K562 (cell line): ENCODE results near the gene NUAK1. TPM values are rescaled to one million over a fixed set of nuclear protein-coding genes. Genes with fewer than 3 reads are reported as not detected.
A peak's percentile ranks its signal among the peaks of the same experiment; 100 is the strongest.

Experiments used
- ATAC-seq: fragments of 200-7000 bp; cut with Tn5 transposase; 3 replicates; pipeline ENCODE4 v1.9.1; 2020; ENCODE audit warnings: moderate library complexity
- BruUV-seq: library from RNA; stranded (reverse); fragments of 400-500 nt; replicated peaks from 2 replicates; lab custom pipeline; 2021; lab: Mats Ljungman, UMichigan
- CTCF ChIA-PET: fragments of 300-600 bp; formaldehyde crosslinking; extraction: SDS; loops from one replicate; lab custom pipeline; 2021; ENCODE audit warnings: low intra/inter-chr PET ratio; lab: Yijun Ruan, JAX
- POLR2A ChIA-PET: fragments of 300-600, 350-650 bp; sonication (Branson Sonifier 250); formaldehyde crosslinking; extraction: SDS; loops from one replicate; lab custom pipeline; 2021; ENCODE audit warnings: antibody characterized with exemption, inconsistent platforms; lab: Yijun Ruan, JAX
- DNase-seq, 4 experiments: peaks; one replicate each; pipeline versions ENCODE4 v3.0.0 to v3.0.0-alpha.2; 2011 to 2018; ENCODE audit warnings: low spot score in 3 of 4, mixed read lengths in 3 of 4; ENCODE audit errors: extremely low read depth in 1 of 4
- FAIRE-seq: peaks from 2 replicates; lab custom pipeline; 2011; peaks lifted over from hg19 to GRCh38; lab: Jason Lieb, UNC
- H2AFZ ChIP-seq: 2 replicates; pipeline ENCODE4 v1.6.0; 2011; ENCODE audit warnings: low read depth, low read length, control low read depth, inconsistent platforms
- H3K27ac ChIP-seq: fragments of 200-600 bp; 3 replicates; pipeline ENCODE4 v1.8.0; 2011; ENCODE audit warnings: low read depth, mild to moderate bottlenecking, control low read depth, inconsistent platforms, low read length, moderate library complexity, mixed read lengths; ENCODE audit errors: extremely low read depth
- H3K27me3 ChIP-seq, 2 experiments: fragments of 300-600 bp in 1 of 2; 2 replicates in 1 of 2; 3 replicates in 1 of 2; pipeline versions ENCODE4 v1.6.0 to v1.8.0; 2011; ENCODE audit warnings: inconsistent platforms in 2 of 2, low read length in 2 of 2, mild to moderate bottlenecking in 1 of 2, mixed read lengths in 1 of 2, moderate library complexity in 1 of 2; ENCODE audit not compliant: control insufficient read depth in 2 of 2, insufficient read depth in 2 of 2
- H3K36me3 ChIP-seq: fragments of 300-600 bp; 3 replicates; pipeline ENCODE4 v1.8.0; 2011; ENCODE audit warnings: mild to moderate bottlenecking, low read length, inconsistent platforms; ENCODE audit not compliant: control insufficient read depth, insufficient read depth
- H3K4me1 ChIP-seq, 2 experiments: fragments of 200-600 bp in 1 of 2; replicated peaks in 1 of 2; 2 replicates in 1 of 2; 3 replicates in 1 of 2; pipeline versions ENCODE4 v1.5.1 to v1.8.0; 2011; ENCODE audit warnings: inconsistent platforms in 2 of 2, low read length in 2 of 2, mild to moderate bottlenecking in 1 of 2, mixed read lengths in 1 of 2, moderate library complexity in 1 of 2; ENCODE audit not compliant: control insufficient read depth in 2 of 2, insufficient read depth in 2 of 2
- H3K4me2 ChIP-seq: 2 replicates; pipeline ENCODE4 v1.6.1; 2011; ENCODE audit warnings: low read length, control low read depth, inconsistent platforms, mixed read lengths; ENCODE audit not compliant: insufficient read depth
- H3K4me3 ChIP-seq: fragments of 200-600 bp; sonication (generic), shearing (Covaris generic); 2 replicates; pipeline ENCODE4 v1.5.1; 2016; ENCODE audit warnings: control low read depth, inconsistent platforms
- H3K79me2 ChIP-seq: fragments of 200-600 bp; 3 replicates; pipeline ENCODE4 v1.8.0; 2011; ENCODE audit warnings: low read length, inconsistent platforms; ENCODE audit not compliant: control insufficient read depth, insufficient read depth
- H3K9ac ChIP-seq, 2 experiments: 2 replicates each; pipeline versions ENCODE4 v1.6.0 to v1.6.1; 2011; ENCODE audit warnings: low read depth in 2 of 2, low read length in 2 of 2, control low read depth in 1 of 2, inconsistent platforms in 1 of 2, mild to moderate bottlenecking in 1 of 2, mixed read lengths in 1 of 2; ENCODE audit not compliant: insufficient read depth in 1 of 2
- H3K9me1 ChIP-seq: one replicate; pipeline ENCODE4 v1.6.0; 2011; ENCODE audit warnings: inconsistent platforms, mild to moderate bottlenecking, low read length, moderate library complexity; ENCODE audit not compliant: control insufficient read depth, insufficient read depth
- H3K9me3 ChIP-seq: replicated peaks from 2 replicates; pipeline ENCODE4 v1.5.1; 2011; ENCODE audit warnings: low read depth, low read length, inconsistent platforms; ENCODE audit not compliant: control insufficient read depth, insufficient read depth
- H4K20me1 ChIP-seq: replicated peaks from 2 replicates; pipeline ENCODE4 v1.6.1; 2011; ENCODE audit warnings: low read length, inconsistent platforms, mixed read lengths; ENCODE audit not compliant: control insufficient read depth, insufficient read depth
- FOSL1 ChIP-seq: fragments of 200-800 bp; sonication (Bioruptor generic); conservative IDR thresholded peaks from 2 replicates; pipeline ENCODE4 v1.6.1; 2016; ENCODE audit warnings: missing genetic modification characterization, missing compliant biosample characterization
- KLF10 ChIP-seq: fragments of 250-450 bp; sonication (Bioruptor Pico); IDR thresholded peaks from 2 replicates; pipeline ENCODE4 v1.6.1; 2021; ENCODE audit warnings: matching md5 sums
- WGBS: fragments of 100-300 bp; shearing (Covaris generic); methylation state at CpG from one replicate; pipeline ENCODE4 v1.1.6; 2016; ENCODE audit warnings: low coverage, mixed read lengths; ENCODE audit not compliant: insufficient coverage; ENCODE audit errors: missing lambda C conversion rate; 5-methylcytosine and 5-hydroxymethylcytosine counted together
- in situ Hi-C: fragments of 300-500 bp; cut with MboI; formaldehyde crosslinking; loops from 4 replicates; pipeline ENCODE4 v1.15.0; 2018; ENCODE audit warnings: inconsistent platforms, mixed read lengths
- intact Hi-C: fragments of 100-400 bp; cut with micrococcal nuclease; formaldehyde crosslinking; loops from 2 replicates; pipeline ENCODE4 v1.14.2; 2022
- polyA plus RNA-seq, 8 experiments: library from polyadenylated mRNA; depleted of rRNA in 4 of 8; stranded (reverse) in 5 of 8; unstranded in 3 of 8; fragments of >200 nt; fragmentation: Nextera tagmentation in 2 of 8; fragmentation: Illumina TruSeq in 1 of 8; extraction: Ambion mirVana in 2 of 8; extraction: Trizol in 1 of 8; gene quantifications; 2 replicates each; pipeline versions ENCODE4 v1.2.1 to v1.2.3, GENCODE V29; 2011 to 2014; ENCODE audit warnings: inconsistent platforms in 1 of 8, missing spikeins in 1 of 8
- total RNA-seq, 7 experiments: library from RNA; depleted of rRNA in 6 of 7; stranded (reverse); fragments of >200 nt in 6 of 7; fragmentation: Illumina TruSeq in 2 of 7; extraction: Trizol in 2 of 7; gene quantifications; 2 replicates each; pipeline versions ENCODE4 v1.2.1 to v1.2.3, GENCODE V29; 2011 to 2021; ENCODE audit warnings: low replicate concordance in 1 of 7
- TF ChIP-seq, protein P1 (sequence below): fragments of 200-800 bp; sonication (Bioruptor generic); IDR thresholded peaks from 2 replicates; pipeline ENCODE4 v1.6.1; 2016; ENCODE audit warnings: missing genetic modification characterization, missing compliant biosample characterization
- TF ChIP-seq, protein P2 (sequence below): sonication (generic); formaldehyde crosslinking; IDR thresholded peaks from 2 replicates; pipeline ENCODE4 v1.8.1; 2022; ENCODE audit warnings: missing genetic modification reagents

Gene NUAK1
- total and polyA plus RNA-seq, 9 of the 15 experiments (the other 6 are each of a cell fraction or from before 2014, with no cell fraction given), result 0.02 TPM; not detected in 8

- no peak overlapping the region for H3K4me2 ChIP-seq
- no TSS peak for BruUV-seq
- H3K9me1 ChIP-seq, result no peaks in the 10 kb centered on the region
- in situ Hi-C loops, result no loop called here
- intact Hi-C loops, result no loop called here
- no peak overlapping the region for H2AFZ ChIP-seq
- DNase-seq (no peak), FAIRE-seq (no peak), ATAC-seq (no peak)
- CTCF ChIA-PET, result no interaction called here
- no peaks in the 10 kb centered on the region for H3K36me3 ChIP-seq
- H3K27ac ChIP-seq, result no peak overlapping the region
- H3K9me3 ChIP-seq, result no peaks in the 10 kb centered on the region
- no peaks in the 10 kb centered on the region; the same call in 1 of the 2 replicates for H4K20me1 ChIP-seq
- 0% methylated on average over 6 of the region's 6 CpGs for WGBS
- POLR2A ChIA-PET, result interaction anchor here (0.6 to 1.1 kb wide), 3 partner anchors 11 to 394 kb away, joined by 3 to 5 read pairs (median 3); no protein-coding TSS in a partner anchor
- H3K4me3 ChIP-seq, result no peak overlapping the region
- TF ChIP-seq FOSL1 (tag) (0 out of 2 replicates have a peak, but pooled peaks have one; percentile 24), KLF10 (CRISPR knock-in tag) (no peak)
- TF ChIP-seq, protein P1, sequence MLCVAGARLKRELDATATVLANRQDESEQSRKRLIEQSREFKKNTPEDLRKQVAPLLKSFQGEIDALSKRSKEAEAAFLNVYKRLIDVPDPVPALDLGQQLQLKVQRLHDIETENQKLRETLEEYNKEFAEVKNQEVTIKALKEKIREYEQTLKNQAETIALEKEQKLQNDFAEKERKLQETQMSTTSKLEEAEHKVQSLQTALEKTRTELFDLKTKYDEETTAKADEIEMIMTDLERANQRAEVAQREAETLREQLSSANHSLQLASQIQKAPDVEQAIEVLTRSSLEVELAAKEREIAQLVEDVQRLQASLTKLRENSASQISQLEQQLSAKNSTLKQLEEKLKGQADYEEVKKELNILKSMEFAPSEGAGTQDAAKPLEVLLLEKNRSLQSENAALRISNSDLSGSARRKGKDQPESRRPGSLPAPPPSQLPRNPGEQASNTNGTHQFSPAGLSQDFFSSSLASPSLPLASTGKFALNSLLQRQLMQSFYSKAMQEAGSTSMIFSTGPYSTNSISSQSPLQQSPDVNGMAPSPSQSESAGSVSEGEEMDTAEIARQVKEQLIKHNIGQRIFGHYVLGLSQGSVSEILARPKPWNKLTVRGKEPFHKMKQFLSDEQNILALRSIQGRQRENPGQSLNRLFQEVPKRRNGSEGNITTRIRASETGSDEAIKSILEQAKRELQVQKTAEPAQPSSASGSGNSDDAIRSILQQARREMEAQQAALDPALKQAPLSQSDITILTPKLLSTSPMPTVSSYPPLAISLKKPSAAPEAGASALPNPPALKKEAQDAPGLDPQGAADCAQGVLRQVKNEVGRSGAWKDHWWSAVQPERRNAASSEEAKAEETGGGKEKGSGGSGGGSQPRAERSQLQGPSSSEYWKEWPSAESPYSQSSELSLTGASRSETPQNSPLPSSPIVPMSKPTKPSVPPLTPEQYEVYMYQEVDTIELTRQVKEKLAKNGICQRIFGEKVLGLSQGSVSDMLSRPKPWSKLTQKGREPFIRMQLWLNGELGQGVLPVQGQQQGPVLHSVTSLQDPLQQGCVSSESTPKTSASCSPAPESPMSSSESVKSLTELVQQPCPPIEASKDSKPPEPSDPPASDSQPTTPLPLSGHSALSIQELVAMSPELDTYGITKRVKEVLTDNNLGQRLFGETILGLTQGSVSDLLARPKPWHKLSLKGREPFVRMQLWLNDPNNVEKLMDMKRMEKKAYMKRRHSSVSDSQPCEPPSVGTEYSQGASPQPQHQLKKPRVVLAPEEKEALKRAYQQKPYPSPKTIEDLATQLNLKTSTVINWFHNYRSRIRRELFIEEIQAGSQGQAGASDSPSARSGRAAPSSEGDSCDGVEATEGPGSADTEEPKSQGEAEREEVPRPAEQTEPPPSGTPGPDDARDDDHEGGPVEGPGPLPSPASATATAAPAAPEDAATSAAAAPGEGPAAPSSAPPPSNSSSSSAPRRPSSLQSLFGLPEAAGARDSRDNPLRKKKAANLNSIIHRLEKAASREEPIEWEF (CRISPR knock-in tag), result no peak
- TF ChIP-seq, protein P2, sequence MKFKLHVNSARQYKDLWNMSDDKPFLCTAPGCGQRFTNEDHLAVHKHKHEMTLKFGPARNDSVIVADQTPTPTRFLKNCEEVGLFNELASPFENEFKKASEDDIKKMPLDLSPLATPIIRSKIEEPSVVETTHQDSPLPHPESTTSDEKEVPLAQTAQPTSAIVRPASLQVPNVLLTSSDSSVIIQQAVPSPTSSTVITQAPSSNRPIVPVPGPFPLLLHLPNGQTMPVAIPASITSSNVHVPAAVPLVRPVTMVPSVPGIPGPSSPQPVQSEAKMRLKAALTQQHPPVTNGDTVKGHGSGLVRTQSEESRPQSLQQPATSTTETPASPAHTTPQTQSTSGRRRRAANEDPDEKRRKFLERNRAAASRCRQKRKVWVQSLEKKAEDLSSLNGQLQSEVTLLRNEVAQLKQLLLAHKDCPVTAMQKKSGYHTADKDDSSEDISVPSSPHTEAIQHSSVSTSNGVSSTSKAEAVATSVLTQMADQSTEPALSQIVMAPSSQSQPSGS (CRISPR knock-in tag), result no peak
- no peaks in the 10 kb centered on the region for H3K79me2 ChIP-seq
- H3K9ac ChIP-seq, result no peak overlapping the region
- no peaks in the 10 kb centered on the region for H3K4me1 ChIP-seq
- peaks cover 2 to 5% of the 10 kb centered on the region in 2 experiments; a peak in 2 of 5 replicates for H3K27me3 ChIP-seq
These were observed 25.7 kb downstream of the NUAK1 start for GRCh38 chr12:106113042-106113441.
